ENCODE measurements around the gene MPRIP.

- no peak for TF ChIP-seq POLR2A (IDR thresholded peaks at IDR 0.05)
- TF ChIP-seq CTCF (IDR thresholded peaks at IDR 0.05): no peak
Observed at GRCh38 chr17:17081304-17081940, 39.2 kb downstream of the MPRIP start.

Measured in body of pancreas (tissue), 4 donors.